ENCODE measurements around the gene C11orf54.
"Not testable (repeated sequence)": the region's sequence is repeated elsewhere in the genome, so short reads cannot be mapped to it uniquely, and the experiment has no call there.

Gene C11orf54

DNA sequence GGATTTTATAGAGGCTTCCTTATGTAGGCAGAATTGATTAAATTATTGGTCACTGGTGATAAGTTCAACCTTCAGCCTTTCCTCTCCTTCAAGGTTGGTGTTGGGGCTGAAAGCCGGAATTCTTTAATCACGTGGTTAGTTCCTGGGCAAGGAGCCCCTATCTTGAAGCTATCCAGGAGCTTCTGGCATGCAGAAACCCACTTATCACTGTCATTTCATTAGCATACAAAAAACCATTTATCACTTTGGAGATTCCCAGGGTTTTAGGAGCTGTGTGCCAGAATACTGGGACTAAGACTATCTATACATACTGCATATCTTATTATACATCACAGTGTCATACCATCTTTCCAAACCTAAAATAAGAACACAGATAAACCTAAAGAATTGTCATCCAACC lies 24.1 kb downstream of the C11orf54 start:
- DNase-seq (ENCODE audit: low read depth in 4 of 4, low spot score in 1 of 4) = no peak

DNA sequence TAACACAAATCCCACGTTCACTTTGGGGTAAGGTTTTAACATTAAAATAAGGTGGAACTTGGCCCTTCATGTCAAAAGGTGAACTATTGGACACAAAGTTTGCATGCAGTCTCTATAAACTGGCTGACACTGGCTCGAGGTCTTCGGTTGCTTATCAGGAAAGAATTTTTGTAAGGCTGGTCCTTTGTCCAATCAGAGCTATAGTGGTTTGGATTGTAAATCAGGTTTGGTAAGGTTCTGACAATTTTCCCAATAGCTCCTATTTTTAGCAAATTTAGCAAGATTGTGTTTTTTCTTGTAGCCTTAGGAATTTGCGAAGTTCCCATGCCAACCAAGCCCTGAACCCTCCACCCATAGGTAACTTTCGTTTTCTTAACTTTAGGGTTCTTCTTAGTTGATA lies 25.0 kb downstream of the C11orf54 start:
- no peak for DNase-seq (ENCODE audit: low read depth in 4 of 4, low spot score in 1 of 4)

GRCh38 chr11:93767018-93767417 lies 25.5 kb downstream of the C11orf54 start:
- DNase-seq (ENCODE audit: low read depth in 4 of 4, low spot score in 1 of 4) = no peak

GRCh38 chr11:93770160-93770559 lies 28.7 kb downstream of the C11orf54 start:
- DNase-seq (ENCODE audit: low read depth in 4 of 4, low spot score in 1 of 4) = no peak

DNA sequence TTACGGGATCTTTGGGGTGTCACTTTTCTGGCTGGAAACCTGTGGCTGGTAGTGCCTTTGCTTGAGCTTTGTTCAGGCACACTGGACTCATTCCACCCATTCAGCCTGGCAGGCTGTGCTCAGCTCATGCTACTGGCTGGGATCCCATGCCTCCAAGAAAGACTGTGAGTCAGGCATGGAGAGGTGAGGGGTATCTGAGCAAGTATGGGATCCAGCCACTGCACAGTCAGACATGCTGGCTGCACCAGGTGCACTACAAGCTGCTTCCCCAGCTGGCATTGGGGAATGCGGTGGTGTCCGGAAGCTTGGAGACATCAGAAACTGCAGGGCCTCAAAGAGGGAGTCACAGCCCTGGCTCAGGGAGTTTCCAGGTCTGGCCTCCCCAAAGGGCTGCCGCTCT lies 30.7 kb downstream of the C11orf54 start:
- DNase-seq (ENCODE audit: low read depth in 4 of 4, low spot score in 1 of 4) = no peak

DNA sequence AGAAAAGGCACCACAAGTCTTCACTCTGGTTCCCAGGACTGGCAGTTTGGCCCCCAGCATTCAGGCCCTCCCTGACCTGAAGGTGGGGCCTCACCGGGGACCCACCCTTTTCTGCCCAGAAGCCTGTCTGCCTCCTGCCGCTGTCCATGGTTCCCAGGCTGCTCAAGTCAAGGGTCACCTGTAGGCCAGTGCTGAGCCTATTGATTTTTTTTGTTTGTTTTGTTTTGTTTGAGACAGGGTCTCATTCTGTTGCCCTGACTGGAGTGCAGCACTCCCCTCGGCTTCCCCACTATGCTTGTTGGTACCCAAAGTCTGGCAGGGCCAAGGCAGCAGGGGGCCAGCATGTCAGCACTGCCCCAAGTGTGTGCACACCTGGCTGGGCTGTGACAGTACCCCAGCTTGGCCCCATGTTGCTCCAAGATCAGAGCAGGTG lies 31.6 kb downstream of the C11orf54 start:
- DNase-seq (ENCODE audit: low read depth in 4 of 4, low spot score in 1 of 4) = no peak

- DNase-seq (ENCODE audit: low read depth in 4 of 4, low spot score in 1 of 4) = no peak
These were observed 32.2 kb downstream of the C11orf54 start for GRCh38 chr11:93773601-93774200.

DNA sequence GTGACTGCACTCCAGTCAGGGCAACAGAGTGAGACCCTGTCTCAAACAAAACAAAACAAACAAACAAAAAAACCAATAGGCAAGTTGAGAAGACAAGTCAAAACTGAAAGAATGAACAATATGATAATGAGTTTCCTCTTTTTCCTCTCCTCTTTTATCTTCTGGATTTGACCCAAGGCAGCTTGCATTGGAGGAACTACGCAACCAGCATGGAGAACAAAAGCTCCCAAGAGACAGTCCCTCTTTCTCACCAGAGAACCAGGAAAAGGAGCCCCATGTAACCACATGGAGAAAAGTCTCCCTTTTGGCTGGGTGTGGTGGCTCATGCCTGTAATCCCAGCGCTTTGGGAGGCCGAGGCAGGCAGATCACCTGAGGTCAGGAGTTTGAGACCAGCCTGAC lies 33.1 kb downstream of the C11orf54 start:
- DNase-seq (ENCODE audit: low read depth in 4 of 4, low spot score in 1 of 4) = not testable (repeated sequence)

- no peak for DNase-seq (ENCODE audit: low read depth in 4 of 4, low spot score in 1 of 4)
These were observed 33.8 kb downstream of the C11orf54 start for GRCh38 chr11:93775289-93775688.

GRCh38 chr11:93783362-93783761 lies 41.9 kb downstream of the C11orf54 start:
- DNase-seq (ENCODE audit: low read depth in 4 of 4, low spot score in 1 of 4) = no peak

DNA sequence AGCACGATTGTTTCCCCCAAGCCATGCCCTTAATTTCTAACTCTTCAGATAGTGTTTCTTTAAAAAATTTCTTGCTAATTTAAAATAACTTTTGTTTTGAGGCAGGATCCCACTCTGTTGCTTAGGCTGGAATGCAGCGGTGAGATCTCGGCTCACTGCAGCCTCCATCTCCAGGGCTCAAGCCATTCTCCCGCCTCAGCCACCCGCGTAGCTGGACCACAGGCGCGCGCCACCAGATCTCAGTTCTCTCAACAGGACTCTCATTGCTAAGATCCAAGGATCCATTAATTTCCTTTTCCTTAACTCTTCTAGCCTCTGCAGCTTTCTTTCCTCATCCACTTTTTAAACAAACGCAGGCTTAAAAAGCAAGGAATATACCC lies 42.3 kb downstream of the C11orf54 start:
- DNase-seq (ENCODE audit: low read depth in 4 of 4, low spot score in 1 of 4) = no peak

DNA sequence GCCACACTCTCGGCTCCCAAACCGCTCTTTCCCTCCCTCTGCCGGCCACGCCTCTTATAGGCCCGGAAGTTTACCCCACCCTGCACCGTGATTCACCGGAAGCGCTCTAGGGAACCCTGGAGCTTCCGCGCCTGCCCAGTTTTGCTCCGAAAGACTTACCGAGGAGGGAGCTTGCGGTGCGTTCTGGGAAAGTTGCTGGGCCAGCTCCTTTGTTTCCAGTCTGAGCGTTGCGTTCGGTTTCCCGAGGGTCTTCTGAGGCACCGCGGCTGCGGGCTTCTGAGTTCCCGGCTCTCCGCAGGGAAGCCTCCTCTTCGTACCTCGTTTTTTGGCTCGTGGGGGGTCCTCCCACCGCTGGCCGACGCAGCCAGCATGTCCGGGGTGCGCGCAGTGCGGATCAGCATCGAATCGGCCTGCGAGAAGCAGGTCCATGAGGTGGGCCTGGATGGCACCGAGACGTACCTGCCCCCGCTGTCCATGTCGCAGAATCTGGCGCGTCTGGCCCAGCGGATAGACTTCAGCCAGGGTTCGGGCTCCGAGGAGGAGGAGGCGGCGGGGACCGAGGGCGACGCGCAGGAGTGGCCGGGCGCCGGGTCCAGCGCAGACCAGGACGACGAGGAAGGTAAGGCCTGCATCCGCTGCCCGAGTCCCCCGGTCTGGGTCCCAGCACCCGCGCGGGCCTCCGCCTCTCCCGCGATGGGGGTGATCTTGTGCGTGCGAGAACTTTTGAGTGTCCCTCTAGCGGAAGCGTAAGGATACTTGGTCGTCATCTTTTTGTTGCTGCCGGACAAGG lies 42.9 kb downstream of the C11orf54 start, which contains the start of gene MED17:
MED17 (plus strand) TSS at position 138 of the 790 bp plus-strand sequence; CDS start at position 370, 232 bp downstream.
- DNase-seq (ENCODE audit: low read depth in 4 of 4, low spot score in 1 of 4) = peak; percentile 77 to 86 (median 84)

- DNase-seq (ENCODE audit: low read depth in 4 of 4, low spot score in 1 of 4) = no peak
These were observed 43.5 kb downstream of the C11orf54 start for GRCh38 chr11:93784935-93785360.

- DNase-seq (ENCODE audit: low read depth in 4 of 4, low spot score in 1 of 4) = no peak
These were observed 50.0 kb downstream of the C11orf54 start for GRCh38 chr11:93791493-93791892.

DNA sequence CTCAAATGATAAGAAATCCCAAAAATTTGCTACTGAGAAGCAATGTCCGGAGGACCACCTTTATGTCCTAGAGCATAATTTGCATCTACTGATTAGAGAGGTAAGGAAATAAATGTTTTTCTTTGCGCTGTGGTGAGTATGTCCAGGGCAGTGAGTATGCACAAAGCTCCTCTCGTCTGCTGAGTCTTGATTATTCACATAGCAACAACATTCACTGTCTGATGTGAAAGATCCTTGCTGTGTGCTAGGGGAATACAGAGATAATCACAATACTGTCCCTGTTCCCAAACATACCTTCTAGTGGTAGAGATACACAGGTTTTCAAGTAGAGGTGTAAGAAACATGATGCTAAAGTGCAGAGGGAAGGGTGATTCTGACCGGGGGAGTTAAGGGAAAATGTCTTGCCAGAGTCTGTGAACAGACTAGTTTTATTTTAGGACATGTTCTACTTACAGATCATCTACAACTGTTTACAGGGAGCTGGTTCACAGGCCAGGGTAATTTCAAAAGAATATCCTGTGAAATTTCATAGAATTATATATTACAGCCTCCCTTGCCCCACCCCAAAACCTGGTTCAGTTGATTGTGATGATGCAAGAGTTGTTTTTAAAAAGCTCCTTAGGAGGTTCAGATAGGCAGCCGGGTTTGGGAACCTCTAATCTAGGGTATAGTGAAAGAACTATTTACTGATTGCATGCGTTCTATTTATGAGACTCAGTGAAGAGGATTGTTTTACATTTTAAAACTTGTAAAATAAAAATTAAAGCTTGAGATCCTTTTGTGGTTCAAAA lies 55.2 kb downstream of the C11orf54 start:
- DNase-seq (ENCODE audit: low read depth in 4 of 4, low spot score in 1 of 4) = no peak

DNA sequence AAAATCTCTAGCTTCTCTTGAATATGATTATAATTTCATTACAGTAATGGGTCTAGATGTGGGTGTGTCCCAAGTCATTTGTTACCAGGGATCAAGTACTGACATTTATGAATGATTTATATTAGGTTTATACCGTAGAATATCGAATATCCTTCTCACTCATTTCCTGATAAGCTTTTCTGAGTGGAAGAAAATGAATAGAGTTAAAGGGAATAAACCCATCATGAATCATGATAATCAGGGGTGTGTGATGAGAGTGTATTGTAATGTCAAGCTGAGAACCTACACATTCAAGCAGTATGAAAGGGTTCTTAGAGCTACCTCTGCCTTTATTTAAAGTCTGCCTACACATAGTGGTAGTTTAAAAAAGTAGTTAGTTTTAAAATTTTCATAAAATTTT lies 59.9 kb downstream of the C11orf54 start:
- DNase-seq (ENCODE audit: low read depth in 4 of 4, low spot score in 1 of 4) = no peak

DNA sequence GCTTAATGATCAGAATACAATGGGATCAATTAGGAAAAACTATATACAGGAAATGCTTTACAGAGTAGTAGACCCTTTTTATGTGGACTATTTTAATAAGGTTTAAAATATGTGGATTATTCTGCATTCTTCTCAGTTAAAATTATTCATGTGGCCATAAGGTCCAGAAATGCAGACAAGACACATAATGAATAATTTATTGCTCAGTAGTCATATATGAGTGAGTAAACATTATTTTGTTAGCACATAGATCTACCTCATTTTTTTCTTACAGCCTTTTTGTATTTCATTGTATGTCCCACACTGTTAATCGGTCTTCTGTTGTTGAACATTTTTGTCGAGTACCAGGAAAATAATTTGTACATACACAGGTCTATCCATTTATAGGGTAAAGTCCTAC lies 63.4 kb downstream of the C11orf54 start:
- DNase-seq (ENCODE audit: low read depth in 4 of 4, low spot score in 1 of 4) = no peak

GRCh38 chr11:93807980-93808379 lies 66.5 kb downstream of the C11orf54 start:
- no peak for DNase-seq (ENCODE audit: low read depth in 4 of 4, low spot score in 1 of 4)

DNA sequence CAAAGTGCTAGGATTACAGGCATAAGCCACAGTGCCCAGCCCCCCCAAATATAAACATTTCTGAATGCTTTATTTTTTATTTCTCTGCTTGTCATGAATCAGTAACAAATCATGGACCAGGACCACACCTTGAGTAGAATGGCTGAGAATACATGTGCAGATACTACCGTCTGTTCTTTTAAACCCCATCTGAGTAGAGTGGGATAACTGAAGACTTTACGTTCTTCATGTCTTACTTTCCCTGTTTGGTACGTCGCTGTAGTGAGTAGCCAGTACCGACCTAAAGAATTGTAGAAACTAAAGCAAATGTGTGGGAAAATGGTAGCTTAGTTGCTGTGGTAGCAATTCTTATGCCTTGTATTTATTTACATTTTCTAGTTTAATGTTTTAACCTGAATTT lies 72.5 kb downstream of the C11orf54 start:
- DNase-seq (ENCODE audit: low read depth in 4 of 4, low spot score in 1 of 4) = no peak
